Muscle layer of colon (tissue), 2 donors: ENCODE results near the gene MAP2K6.

Source experiments
- H3K27ac ChIP-seq: one replicate; pipeline ENCODE4 v1.7.0; 2013; ENCODE audit warnings: low read depth, mild to moderate bottlenecking, low read length, moderate library complexity
- H3K27me3 ChIP-seq, 2 donors: one replicate each; pipeline ENCODE4 v1.7.0; 2013; ENCODE audit warnings: low read length in 2 of 2, mild to moderate bottlenecking in 2 of 2; ENCODE audit not compliant: insufficient read depth in 2 of 2, control insufficient read depth in 1 of 2
- H3K36me3 ChIP-seq: one replicate; pipeline ENCODE4 v1.7.0; 2013; ENCODE audit warnings: mild to moderate bottlenecking, low read length; ENCODE audit not compliant: insufficient read depth
- H3K4me1 ChIP-seq: one replicate; pipeline ENCODE4 v1.7.0; 2013; ENCODE audit warnings: mild to moderate bottlenecking, low read length; ENCODE audit not compliant: insufficient read depth
- H3K4me3 ChIP-seq, 2 donors: one replicate each; pipeline ENCODE4 v1.7.0; 2013; ENCODE audit warnings: low read length in 2 of 2, low read depth in 1 of 2, mild to moderate bottlenecking in 1 of 2, moderate library complexity in 1 of 2
- H3K9ac ChIP-seq: one replicate; pipeline ENCODE4 v1.7.0; 2013; ENCODE audit warnings: low read length
- H3K9me3 ChIP-seq: one replicate; pipeline ENCODE4 v1.7.0; 2013; ENCODE audit warnings: mild to moderate bottlenecking, low read length
- donor health status: abdominal sarcoma.
- donor health status: Adenocarcinoma of cecum.

MAP2K6 gene

DNA sequence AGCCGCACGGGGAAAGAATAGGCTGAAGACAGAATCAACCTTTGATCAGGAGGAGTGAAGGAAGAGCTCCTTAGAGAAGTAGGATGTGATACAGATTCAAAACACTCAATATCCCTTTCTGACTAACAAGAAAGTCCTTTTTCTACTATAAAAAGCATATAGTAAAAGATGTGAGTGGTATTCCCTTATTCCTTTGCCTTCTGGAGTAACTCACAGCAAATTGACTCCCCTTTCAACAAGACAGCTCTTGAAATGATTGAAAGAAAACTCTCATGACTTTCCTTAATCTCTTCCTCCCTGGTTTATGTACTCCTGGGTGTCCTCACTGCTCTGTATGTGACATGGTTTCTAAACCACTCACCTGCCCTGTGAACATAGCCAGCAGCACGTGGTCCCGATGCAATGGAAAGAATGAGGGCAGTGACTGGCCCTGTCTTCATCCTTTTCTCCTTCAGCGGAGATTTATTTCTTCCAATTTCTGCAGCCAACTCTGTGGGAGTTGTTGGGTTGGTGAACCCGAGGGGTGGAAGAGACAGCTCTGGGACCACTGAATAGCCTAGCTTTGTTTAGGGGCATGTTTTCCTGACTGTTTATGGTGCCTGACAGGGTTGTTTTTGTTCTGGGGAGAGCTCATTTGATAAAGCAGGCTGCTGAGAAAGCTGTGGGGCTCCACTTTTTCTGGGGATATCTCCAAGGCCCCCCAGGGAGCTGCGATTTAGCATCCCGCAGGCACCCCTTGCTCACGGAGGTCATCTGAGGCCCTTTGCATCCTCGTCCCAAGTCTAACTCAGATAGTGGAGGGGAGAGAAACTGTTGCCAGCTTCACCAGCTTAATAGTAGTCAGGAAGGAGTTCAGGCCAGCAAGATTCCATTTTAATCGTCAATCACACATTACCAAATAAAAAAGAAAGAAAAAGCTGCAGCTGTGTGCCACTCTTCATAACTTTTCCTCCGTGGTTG lies 46.7 kb downstream of the MAP2K6 start:
- Histone ChIP-seq H3K9me3 (no peaks in the 10 kb centered on the region), H3K27me3 (no peaks in the 10 kb centered on the region), H3K4me1 (peaks cover 6% of the 10 kb centered on the region), H3K4me3 (no peak overlapping the region), H3K9ac (no peak overlapping the region), H3K27ac (no peak overlapping the region), H3K36me3 (no peaks in the 10 kb centered on the region)

DNA sequence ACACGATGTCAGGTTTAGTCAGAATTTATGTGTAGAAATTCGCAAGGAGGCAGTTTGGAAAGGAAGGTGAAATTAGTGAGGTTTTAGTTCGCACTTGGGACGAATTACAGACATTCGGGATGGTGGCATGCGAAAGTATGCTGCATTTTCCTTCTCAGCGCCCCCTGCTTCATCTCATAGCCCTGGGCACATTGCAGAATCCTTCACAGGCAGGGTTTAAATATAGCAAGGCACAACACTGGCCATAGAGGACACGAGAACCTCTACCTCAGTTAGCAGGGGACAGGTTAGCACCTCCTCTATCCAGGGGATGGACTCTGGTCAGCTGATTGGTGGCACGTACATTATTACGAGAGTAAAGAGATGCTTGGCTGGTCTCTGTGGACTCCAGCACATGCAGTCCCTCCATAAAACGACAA lies 47.5 kb downstream of the MAP2K6 start:
- Histone ChIP-seq H3K27me3 (no peaks in the 10 kb centered on the region), H3K9me3 (no peaks in the 10 kb centered on the region), H3K4me1 (peaks cover 7% of the 10 kb centered on the region), H3K27ac (no peak overlapping the region), H3K36me3 (no peaks in the 10 kb centered on the region), H3K9ac (no peak overlapping the region), H3K4me3 (no peak overlapping the region)

DNA sequence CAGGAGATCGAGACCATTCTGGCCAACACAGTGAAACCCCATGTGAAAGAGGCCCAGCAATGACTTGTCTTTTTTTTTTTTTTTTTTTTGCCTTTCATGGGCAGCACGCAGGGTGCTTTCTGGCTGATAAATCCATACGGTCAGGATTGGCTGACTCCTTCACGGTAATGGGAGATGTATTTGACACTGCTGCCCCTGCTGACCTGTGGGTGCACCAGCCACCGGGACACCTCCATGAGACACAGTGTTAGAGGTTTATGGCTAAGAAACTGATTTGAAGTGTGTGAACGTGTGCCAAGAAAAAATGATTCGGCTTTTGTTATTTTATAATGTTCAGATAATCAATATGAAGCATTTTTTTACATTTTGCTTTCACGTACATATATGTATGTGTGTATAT lies 48.4 kb downstream of the MAP2K6 start:
- no peaks in the 10 kb centered on the region for H3K27me3 ChIP-seq
- no peaks in the 10 kb centered on the region for H3K36me3 ChIP-seq
- no peak overlapping the region for H3K4me3 ChIP-seq
- peaks cover 10% of the 10 kb centered on the region for H3K4me1 ChIP-seq
- no peak overlapping the region for H3K27ac ChIP-seq
- no peaks in the 10 kb centered on the region for H3K9me3 ChIP-seq
- no peak overlapping the region for H3K9ac ChIP-seq

DNA sequence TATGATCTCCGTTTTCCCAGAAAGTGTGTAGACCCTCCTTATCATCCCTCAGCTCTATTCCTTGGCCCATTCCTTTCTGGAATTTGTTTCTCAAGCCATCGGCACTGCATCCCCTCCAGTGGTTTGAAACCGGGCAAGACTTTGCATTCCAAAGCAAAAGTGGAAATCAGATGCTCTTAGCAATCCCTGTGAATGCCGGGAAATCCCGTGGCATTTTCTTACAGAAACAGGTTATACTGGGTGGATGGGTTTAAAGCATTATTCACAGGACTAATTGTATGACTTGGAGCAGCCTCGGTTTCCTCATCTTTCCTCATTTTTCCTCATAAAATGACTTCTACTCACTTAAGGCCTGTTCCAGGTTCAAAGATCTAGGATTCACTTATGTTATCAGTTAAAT lies 52.0 kb downstream of the MAP2K6 start:
- Histone ChIP-seq H3K4me3 (no peak overlapping the region), H3K9me3 (no peaks in the 10 kb centered on the region), H3K36me3 (no peaks in the 10 kb centered on the region), H3K9ac (no peak overlapping the region), H3K4me1 (peaks cover 6% of the 10 kb centered on the region), H3K27me3 (no peaks in the 10 kb centered on the region), H3K27ac (no peak overlapping the region)

DNA sequence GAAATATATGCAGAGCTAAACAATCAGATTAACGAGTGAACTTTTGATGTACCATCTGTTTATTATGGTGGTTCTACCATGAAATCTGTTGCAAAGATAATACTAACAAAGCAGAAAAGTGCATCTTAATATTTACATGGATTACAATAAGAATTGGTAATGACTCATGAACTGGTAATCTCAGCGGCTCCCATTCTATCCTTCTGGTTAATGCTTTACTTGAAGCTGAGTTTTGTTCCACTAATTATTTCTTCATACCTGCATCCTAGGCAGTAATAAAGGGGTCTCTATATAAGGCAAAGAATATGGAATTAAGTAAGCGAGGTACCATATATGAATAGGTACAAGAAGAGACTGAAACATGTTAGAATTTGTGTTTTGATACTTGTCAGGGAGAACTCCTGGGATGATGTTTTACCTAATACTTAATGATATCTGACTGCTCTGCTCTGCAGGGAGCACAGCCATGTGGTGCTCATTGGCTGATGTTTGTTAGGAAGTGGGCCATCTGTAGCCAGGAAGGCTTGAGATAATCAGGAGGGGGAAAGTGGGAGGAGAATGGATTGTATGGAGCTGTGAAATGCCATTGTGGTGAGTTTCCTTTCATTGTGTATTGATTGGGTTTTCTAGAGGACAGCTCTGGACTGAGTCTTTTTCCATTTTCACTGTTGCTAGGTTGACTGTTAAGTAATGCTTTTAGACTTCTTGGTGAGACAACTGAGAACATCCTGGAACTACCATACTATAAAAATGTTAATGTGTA lies 52.6 kb downstream of the MAP2K6 start:
- Histone ChIP-seq H3K27me3 (no peaks in the 10 kb centered on the region), H3K4me1 (peaks cover 5% of the 10 kb centered on the region), H3K9ac (no peak overlapping the region), H3K9me3 (no peaks in the 10 kb centered on the region), H3K4me3 (no peak overlapping the region), H3K36me3 (no peaks in the 10 kb centered on the region), H3K27ac (no peak overlapping the region)

DNA sequence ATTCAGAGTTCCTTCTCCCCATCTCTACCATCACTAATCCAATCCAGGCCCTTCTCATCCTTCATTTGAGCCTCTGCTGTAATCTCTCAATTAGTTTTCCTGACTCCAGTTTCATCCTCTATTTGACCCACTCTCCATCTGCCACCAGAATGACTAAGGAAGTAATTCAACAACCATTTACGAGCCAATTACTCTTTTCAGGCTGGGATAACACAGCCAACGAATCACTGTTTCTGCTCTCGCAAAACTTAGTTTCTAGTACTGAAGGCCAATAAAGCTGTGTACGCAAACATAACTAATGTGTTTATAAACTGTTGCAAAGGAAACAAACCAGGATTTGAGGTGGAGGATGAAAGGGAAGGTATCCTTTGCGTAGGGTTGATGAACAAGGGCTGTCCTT lies 53.7 kb downstream of the MAP2K6 start:
- Histone ChIP-seq H3K27ac (no peak overlapping the region), H3K9ac (no peak overlapping the region), H3K4me3 (no peak overlapping the region), H3K36me3 (no peaks in the 10 kb centered on the region), H3K27me3 (no peaks in the 10 kb centered on the region), H3K9me3 (no peaks in the 10 kb centered on the region), H3K4me1 (peaks cover 5% of the 10 kb centered on the region)

DNA sequence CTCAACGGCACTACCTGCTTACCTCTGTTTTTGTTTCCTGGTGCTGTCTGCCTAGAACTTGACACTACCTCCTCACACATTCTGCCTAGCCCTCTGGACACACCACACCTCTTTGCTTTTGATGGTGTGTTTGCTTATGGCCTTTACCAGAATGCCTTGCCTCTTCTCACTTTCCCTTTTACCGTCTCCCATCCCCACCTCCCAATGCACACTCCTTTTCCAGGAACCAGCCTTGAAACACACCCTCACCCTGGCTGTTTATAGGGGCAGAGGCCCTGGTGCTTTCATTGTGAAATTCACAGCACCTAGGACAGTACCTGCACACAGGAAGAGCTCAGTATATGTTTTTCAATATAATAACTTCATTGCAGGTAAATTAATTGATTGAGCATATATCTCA lies 56.2 kb downstream of the MAP2K6 start:
- no peak overlapping the region for H3K4me3 ChIP-seq
- no peaks in the 10 kb centered on the region for H3K36me3 ChIP-seq
- H3K27me3 ChIP-seq, result no peaks in the 10 kb centered on the region
- H3K9me3 ChIP-seq, result no peaks in the 10 kb centered on the region
- H3K4me1 ChIP-seq, result peaks cover 18% of the 10 kb centered on the region
- H3K27ac ChIP-seq, result no peak overlapping the region
- H3K9ac ChIP-seq, result no peak overlapping the region

DNA sequence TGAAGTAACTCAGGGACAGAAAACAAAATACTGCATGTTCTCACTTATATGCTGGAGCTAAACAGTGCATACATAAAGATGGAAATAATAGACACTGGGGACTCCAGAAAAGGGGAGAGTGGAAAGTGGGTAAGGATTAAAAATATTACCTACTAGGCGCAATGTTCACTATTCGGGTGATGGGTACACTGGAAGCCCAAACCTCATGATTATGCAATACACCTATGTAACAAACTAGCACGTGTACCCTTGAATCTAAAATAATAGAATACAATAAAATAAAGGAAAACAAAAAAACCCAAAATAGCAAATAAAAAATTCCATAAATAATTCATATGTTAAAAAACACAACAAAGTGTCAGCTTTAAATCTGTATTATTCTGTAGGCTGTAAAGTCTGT lies 56.9 kb downstream of the MAP2K6 start:
- Histone ChIP-seq H3K4me3 (no peak overlapping the region), H3K27ac (no peak overlapping the region), H3K27me3 (no peaks in the 10 kb centered on the region), H3K36me3 (no peaks in the 10 kb centered on the region), H3K4me1 (peaks cover 18% of the 10 kb centered on the region), H3K9me3 (no peaks in the 10 kb centered on the region), H3K9ac (no peak overlapping the region)

DNA sequence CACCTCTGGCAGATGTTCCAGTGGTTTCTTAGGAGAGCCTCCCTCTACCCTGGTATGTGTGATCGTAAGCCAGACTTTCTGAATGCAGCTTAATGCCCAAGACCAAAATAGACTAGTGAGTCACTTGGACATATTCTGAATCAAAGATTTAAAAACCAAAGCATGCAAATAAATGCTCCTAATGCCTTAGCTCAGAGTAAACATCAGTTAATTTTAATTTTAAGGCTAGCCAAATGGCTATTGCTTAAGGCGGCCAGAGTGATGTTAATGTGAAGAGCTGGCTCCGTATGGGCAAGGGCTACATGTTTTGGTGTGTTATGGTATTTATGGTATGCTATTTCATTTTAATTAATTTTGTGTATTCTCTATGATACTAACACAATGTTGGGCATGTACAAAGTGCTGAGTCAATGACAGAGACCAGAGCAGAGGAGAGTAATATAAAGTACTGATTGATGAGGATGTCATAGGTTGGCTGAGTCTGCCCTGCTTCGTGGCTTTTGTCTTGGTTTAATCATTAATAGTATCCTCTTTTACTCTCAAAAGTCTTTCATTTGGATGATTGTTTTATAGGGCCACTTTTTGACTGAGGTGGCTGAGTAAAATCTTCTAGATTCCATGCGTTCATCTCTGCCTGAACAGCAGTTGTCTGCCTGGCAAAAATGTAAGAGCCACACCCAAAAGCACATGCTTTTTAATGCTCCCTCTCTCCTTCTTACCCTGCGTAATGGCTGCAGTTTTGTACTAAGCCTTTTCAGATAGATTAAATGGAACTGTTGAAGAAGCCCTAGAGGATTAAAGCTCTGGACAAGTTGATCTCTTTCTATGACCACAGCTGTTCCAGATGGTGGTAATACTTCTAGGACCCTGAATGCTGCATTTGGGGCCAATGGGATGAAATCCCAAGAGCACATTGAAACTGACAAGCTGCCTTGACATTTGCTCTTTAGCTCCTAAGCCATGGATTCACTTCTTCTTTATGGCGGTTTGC lies 59.6 kb downstream of the MAP2K6 start:
- Histone ChIP-seq H3K9ac (no peak overlapping the region), H3K27me3 (no peaks in the 10 kb centered on the region), H3K4me1 (peaks cover 14% of the 10 kb centered on the region), H3K4me3 (no peak overlapping the region), H3K9me3 (no peaks in the 10 kb centered on the region), H3K27ac (no peak overlapping the region), H3K36me3 (no peaks in the 10 kb centered on the region)

DNA sequence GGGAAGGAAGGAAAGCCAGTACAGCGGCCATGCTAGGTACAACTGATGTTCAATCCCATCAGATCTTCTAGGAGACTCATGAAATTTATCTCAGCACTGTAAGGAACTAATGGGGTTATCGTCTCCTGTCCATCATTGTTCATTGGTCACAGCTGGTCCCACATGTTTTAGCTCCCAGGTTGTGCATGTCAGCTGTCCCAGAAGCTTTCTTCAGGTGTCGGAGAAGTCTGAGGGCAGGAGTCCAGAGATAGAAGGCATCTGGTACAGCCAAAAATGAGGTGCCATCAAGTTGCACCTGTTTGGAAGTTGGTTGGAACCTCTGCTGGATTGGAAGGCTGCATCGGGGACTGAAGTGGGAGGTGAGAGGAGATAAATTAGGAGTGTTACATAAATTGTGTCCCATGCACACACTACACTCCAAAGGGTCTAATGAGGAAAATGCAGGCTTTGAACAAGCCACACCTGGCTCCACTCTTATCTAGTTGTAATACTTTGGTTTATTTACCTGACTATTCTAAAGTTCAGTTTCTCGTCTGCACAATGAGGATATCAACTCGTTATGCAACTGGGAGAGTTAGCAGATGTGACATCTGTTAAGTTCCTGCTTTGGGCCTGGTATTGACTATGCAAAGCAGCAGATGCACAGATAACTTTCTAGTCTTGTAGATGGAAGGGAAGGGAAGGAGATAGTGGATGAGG lies 62.9 kb downstream of the MAP2K6 start:
- Histone ChIP-seq H3K9me3 (no peaks in the 10 kb centered on the region), H3K27me3 (no peaks in the 10 kb centered on the region), H3K9ac (no peak overlapping the region), H3K4me3 (no peak overlapping the region), H3K27ac (no peak overlapping the region), H3K4me1 (peaks cover 14% of the 10 kb centered on the region), H3K36me3 (no peaks in the 10 kb centered on the region)
